GM19397 (cell line): Measurements from ENCODE around the gene UNC5B.

ENCODE experiments used
- ATAC-seq: cut with Tn5 transposase; IDR thresholded peaks from one replicate; pipeline ENCODE4 v1.9.1; 2021; ENCODE audit warnings: mild to moderate bottlenecking, moderate library complexity; ENCODE audit not compliant: unreplicated experiment

The UNC5B gene

DNA sequence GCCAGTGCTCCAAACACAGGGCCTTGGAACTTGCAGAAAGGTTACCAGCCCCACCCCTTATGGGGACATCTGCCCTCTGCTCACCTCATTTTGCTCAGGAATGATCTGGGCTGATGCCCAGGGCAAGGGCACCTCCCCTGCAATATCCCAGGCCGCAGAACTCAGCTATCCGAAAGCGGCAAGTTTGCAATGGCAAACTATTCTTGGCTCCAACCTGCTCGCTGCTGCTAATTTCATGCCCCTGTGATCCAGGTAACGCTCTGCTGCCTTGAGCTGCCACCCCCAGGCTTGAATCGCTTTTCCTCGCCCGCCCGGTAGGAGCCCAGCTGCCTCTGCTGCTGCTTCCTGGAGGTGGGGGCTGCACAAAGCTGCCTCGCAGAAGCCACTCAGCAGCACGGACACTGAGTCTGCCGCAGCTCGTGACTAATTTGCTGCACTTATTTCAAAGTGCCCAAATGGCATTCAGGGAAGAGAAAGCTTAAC, 124.9 kb downstream of the UNC5B start:
- ATAC-seq, result no peak

DNA sequence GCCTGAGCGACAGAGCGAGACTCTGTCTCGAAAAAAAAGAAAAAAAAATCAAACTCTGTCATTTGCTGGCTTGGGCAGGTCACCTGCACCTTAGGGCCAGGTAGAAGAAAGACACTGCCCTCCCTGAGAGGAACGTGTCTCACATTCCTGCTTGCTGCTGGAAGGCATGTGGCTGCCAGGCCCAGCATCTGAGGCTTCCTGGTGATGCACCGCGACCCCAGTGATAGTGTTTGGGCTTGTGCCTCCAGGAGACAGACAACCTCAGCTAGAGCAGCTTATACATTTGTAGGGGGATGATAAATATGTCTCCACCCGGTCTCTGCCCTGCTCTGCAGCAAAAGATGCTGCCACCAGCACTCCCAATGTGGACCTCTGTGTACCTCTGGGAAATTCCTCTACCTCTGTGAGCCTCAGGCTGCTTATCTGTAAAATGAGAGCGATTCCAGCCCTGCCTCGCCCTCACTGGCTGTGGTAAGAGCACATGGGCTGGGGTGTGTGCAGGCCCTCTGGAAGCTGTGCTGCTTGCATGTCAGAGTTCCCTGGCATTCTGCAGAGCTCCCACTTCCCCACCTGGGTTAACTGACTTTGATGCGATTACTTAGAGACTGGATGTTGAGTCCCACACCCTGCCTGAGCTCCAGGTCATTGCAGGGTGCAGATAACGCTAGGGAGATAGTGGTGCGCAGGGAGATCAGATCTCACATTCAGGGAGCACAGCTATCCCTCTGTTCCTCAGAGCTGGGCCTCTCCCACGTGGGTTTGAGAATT, 126.5 kb downstream of the UNC5B start:
- ATAC-seq, result no peak

DNA sequence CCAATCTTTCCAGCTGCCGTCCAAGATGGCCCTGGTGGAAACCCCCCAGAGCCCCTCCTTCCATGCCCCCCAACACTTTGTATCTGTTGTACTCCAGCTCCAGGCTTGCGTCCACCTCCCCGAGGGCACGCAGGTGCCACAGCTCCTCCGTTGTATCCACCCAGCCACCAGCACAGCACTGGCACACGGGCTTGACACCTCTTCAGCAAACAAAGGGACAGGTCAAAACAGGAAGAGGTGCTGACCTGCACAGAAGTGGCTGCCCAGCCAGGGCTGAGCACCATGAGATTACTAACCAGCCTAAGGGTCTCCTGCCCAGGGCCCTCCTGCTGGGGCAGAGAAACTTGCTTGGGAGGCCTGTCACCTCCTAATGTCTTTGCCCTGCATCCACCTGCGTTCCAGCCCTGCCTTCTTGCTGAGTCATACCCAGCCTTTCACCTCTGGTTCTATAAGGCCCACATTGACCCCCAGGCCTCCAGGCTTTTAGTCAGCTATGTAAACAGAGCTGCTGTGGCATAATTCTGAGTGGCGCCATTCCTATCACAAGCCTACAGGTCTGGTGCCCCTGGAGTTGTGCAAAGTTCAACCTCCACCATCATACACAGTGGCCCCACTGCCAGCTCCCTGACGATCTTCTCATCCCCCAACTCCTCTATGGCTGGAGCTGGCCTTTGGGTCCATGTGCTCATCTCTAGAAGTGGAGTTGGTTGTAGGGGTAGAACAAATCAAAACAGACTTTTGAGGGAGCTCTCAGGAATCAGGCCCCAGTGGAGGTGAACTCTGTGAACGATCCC, 127.6 kb downstream of the UNC5B start:
- ATAC-seq, result no peak

DNA sequence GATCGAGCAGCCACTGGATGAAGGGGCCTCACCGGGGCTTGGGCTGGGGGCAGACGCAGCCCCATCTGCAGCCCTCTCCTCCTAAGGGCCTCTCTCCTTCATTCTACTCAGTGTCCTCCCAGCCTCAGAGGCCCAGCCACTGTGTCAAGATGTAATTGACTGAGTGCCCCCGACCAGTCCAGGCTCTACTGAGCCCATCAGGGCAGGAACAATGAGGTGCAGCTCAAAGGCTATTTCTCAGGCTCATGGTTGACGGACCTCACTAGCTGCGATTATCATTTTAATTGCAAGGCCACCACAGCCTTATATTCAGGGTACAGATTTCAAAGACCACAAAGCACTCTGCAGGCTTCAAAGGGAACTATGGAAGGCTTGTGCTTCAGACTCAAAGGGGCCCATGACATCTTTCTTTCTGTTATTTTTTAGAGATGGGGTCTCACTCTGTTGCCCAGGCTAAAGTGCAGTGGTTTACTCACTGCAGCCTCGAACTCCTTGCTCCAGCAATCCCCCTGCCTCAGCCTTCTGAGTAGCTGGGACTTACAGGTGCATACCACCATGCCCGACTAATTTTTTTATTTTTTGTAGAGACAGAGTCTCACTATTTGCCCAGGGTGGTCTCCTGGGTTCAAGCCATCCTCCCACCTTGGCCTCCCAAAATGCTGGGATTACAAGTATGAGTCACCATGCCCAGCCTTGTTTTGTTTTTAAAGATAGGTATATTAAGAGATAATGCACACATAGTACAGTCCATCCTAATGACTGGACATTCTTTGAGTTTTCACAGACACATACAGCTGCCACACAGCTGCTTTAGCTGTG, 130.4 kb downstream of the UNC5B start:
- ATAC-seq, result no peak

DNA sequence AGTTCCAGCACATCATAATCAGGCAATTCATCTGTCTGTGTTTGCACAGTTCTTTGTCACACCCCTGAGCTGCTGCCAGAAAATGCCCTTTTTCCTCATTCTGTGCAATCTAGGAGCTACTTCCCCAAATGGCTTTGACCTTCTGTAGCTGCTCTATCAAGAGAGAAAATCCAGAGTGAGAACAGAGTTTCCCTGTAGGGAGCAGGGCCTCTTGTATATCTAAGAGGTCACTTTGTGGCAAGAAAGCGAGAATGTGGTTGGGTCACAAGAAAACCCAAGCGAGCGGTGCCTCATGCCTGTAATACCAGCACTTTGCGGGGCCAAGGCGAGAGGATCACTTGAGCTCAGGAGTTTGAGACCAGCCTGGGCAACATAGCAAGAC, 131.0 kb downstream of the UNC5B start:
- ATAC-seq, result no peak

DNA sequence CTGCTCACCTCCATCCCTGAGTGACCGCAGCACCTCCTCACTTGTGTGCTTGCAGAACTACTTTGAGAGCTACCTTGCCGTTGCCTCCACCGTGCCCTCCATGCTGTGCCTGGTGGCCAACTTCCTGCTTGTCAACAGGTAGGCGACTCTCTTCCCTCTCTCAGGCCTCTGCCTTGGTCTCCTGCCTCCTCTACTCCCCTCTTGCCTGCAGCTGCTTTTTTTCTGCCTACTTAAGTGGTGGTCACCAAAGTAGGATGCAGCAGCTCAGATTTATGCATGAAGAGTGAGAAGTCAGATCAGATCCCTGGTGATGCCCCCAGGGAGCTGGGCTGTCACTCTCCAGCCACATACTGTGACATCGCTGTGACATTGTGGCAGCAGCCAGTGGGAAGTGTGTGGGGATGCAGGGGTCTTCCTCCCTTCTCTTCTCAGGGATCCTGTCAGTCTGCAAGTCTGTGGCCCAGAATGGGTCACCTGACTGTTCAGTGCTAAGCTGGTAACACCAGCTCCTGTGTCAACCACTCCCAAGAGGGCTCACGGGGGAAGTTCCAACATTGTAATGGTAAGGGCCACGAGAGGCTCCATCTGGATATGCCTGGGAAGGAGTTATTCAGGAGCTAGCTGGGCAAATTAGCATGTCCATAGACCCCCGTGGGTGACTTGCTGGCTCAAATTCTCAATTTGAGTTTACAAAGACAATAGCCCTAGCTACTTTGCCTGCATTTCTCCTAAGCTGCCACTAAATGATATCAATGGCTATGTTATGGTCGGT, 132.0 kb downstream of the UNC5B start:
- ATAC-seq, result no peak

DNA sequence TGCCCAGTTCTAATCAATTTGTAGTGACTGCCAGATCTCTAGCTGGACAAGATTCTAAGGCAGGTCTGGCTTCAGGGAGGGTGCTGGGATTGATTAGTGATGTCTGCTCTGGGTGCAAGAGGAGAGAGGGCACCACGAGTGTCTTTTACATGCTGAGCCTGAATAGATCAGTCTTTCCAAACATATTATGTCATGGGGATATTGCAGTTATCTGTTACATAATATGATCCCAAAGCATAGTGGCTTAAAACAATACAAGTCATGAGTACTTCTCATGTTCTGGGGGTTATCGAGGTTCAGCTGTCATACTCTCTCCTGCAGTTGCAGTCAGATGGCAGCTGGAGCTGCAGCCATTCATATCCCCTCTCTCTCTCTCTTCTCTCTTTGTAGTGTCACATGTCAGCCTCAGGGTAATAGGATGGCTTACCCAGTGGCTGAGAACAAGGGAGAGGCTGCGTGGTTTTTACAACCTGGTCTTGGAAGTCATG, 132.7 kb downstream of the UNC5B start:
- no peak for ATAC-seq

DNA sequence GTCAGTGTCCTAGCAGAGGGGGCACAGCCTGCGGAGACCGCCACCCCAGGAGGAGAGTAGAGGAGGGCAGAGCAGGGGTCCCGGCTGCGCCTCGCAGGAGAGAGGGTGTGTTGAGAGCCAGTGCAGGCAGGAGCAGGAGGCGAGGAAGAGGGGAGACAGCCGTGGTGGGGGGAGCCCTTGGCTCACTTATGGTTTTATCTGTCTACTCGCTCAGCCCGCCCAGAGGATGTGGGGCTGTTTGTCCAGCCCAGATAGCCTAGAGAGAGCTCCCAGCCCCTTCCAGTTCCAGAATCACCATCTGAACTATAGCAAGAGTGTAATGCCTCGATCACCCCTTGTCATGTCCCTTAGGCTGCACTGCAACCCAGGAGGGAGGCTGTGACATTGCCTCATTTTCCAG, 133.3 kb downstream of the UNC5B start:
- ATAC-seq, result no peak

DNA sequence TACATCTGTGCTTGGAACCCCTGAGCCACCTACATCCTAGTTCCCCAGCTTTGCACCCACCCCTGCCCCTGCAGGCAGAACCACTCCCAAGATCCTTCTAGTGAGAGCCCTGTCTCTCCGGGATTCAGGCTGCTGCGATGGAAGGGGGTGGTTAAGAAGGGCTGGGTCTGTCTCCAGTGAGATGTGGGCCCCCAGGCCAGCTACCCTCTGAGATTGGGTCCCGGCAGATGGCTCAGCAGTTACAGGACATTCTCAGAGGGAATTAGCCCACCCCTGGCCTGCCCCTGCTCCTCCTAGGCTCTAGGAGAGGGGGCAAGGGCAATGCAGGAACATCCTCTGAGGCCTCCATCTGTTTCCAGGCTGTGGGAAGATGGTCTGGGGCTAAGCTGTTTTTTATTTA, 134.4 kb downstream of the UNC5B start:
- ATAC-seq, result no peak

DNA sequence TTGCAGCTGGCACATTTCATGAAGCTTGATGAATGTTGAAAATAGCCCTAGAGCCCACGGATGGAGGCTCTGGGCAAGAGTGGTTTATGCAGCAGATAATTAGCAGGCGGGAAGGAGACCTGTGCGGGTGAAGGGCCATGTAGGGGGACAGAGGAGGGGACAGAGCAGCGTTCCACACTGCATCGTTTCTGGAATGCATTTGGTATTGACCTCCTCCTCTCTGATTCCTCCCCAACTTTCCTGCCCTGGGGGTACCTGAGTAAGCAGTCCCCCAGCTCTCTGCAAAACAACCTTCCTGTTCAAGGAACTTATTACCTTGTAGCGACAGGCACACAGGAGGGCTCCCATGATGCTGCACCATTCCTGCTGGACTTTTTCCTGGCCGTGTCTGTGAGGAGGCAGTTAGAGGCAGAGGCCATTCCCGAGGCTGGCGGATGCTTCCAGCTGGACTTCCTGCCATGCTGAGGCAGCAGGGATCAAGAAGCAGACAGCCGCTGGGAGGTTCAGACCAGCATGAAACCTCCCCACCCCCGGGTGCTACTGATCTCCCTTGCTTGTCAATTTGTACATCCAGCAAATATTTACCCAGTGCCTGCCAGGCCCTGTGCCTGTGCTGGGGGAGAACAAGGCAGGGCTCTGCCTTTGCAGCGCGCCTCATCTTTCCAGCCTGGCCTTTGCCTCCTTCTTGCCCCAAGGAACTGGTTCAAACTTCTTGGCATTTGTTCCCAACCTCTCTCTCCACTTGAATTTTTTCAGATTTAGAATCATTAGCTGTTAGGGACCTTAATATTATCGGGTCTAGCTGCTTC, 135.4 kb downstream of the UNC5B start:
- no peak for ATAC-seq

DNA sequence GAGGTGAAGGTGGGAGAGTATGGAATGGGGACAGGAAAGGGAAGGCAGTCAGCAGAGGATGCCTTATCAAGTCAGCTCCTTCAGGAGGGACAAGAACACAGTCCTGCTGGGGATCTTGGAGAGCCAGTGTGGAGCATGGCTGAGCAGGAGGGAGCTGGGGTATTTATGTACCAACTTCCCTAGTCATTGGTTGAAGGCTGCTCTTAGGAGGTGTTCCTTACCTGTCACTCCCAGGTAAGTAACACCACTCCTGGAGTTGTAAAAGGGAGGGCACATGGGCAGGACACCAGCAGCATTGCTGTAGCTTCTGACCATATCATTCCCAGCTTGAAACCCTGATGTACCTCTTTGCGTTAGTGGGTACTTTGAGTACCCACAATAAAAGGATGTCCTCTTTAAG, 136.5 kb downstream of the UNC5B start:
- ATAC-seq, result no peak

DNA sequence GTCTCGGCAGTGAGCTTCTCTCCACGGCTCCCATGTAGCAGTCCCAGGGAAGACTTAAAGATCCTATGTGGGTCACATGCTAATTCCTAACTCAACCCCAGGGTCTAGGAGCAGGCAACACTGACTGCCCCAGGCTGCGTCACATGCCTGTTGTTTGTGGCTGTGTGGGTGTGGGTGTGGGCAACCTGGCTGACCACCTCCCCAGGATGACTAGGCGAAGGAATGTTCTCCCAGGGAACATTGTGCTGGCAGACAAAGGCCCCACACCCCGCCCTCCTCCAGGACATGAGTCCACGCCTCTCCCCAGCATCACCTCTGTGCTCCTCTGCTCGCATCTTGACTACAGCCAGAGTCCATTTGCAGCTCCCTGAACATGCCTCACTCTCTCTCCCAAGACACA, 137.0 kb downstream of the UNC5B start:
- no peak for ATAC-seq

DNA sequence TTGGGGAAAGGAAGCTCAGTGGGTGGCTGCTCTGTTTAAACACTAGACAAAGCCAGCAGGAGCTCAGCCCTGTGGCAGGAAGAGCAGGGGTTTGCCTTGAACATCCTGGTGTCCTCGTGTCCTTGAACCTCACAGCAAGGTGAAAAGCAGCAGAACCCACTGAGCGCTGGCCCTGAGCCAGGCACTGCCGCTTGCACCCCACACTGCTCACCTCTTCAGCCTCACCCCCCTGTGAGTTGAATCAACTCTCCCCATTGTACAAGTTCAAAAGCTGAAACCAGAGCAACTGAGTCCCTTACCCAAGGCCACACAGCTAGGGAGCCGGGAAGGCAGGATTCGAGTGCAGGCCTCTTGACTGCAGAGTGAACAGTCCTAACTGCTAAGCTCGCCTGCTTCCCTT, 138.7 kb downstream of the UNC5B start:
- no peak for ATAC-seq

DNA sequence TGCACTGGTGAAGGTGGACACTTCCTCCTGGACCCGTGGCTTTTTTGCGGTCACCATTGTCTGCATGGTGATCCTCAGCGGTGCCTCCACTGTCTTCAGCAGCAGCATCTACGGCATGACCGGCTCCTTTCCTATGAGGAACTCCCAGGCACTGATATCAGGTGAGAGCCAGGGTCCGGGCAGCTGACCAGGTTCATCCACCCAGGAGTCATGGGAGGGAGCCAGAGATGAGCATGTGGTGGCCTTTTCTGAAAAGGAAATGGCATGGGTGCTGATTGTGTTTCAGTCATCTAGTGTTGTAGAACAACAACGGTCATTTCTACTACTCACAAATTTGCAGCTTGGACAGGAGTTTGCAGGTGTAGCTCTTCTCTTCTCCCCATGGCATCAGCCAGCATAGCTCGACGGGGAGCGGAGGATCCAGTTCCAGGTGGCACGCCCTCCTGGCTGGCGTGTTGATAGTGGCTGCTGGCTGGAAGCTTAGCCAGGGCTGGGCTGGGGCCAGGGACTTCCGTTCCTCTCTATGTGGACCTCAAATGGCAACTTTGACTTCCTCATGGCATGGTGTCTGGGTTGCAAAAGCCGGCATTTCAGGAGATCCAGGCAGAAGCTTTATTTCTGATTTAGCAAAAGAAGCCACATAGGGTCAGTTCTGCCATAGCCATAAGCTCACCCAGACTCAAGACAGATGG, 139.4 kb downstream of the UNC5B start:
- ATAC-seq, result no peak
